Kidney glomerular epithelial cell (primary cell): Measurements from ENCODE around the gene MYBL2.
"Not testable (repeated sequence)": the region's sequence is repeated elsewhere in the genome, so short reads cannot be mapped to it uniquely, and the experiment has no call there.

Experiments used
- DNase-seq: peaks from one replicate; lab custom pipeline; 2025; lab: John Stamatoyannopoulos, UW

MYBL2 gene

DNA sequence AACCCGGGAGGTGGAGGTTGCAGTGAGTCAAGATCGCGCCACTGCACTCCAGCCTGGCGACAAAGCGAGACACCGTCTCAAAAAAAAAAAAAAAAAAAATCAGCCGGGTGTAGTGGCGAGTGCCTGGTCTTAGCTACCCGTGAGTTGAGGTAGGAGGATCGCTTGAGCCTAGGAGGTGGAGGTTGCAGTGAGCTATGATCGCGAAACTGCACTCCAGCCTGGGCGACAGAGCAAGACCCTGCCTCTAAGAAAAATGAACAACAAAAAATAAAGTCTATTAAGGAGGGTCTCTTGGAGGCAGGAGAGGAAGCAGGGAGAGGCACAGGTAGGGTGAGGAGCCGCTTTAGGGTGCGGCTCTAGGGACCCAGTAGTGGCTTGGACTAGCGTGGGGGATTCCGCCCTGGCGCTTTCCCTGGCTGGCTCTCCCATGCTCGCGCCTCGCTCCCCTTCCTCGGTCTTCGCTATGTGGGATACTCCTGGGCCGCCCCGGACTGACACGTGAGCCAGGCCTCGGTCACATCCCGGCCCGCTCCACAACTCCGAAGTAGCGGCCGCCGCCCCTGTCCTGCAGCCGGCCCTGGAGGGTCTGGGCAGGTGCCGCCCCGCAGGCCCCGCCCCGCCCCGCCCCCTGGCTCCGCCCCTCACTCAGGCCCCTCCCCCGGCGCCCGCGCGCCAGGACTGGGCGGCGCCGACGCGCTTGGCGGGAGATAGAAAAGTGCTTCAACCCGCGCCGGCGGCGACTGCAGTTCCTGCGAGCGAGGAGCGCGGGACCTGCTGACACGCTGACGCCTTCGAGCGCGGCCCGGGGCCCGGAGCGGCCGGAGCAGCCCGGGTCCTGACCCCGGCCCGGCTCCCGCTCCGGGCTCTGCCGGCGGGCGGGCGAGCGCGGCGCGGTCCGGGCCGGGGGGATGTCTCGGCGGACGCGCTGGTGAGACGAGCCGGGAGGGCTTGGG lies at the start of gene MYBL2:
MYBL2 (plus strand) TSS at position 739 of the 953 bp plus-strand sequence; CDS start at position 909, 170 bp downstream.
- peak; percentile 12 for DNase-seq

DNA sequence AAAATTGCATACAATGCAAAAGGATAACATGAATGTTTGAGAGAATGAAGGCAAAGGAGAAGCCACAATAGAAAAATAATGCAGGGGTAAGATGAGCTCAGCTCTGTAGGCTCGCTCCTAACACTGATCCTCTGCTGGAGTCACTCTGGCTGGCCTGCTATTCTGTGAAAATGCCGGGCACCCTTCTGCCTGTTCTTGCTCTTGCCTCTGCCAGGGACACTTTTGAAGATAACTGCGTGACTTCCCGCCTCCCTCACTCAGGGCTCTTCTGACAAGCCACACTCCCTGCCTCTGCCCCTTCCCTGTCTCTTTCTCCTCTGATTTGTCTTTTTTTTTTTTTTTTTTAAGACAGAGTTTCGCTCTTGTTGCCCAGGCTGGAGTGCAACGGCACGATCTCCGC lies 35.3 kb upstream of the MYBL2 start:
- no peak for DNase-seq

DNA sequence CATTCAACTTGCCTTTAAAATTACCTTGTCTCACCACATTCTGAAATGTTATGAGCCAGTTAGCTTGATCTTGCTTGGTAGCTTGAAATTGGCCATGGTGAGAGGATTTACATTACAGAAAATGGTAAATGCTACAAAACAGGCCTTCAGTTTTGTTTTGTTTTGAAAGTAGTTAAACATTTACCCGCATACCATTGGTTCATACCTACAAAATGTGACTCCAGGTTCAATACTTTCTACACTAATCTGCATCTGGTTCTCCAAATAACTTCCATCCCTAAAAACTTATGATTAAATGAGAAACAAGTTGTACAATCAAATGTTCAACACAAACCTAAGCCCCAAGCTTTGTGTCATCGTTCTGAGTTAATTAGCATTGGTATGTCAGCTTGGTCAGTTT lies 30.5 kb upstream of the MYBL2 start:
- no peak for DNase-seq

DNA sequence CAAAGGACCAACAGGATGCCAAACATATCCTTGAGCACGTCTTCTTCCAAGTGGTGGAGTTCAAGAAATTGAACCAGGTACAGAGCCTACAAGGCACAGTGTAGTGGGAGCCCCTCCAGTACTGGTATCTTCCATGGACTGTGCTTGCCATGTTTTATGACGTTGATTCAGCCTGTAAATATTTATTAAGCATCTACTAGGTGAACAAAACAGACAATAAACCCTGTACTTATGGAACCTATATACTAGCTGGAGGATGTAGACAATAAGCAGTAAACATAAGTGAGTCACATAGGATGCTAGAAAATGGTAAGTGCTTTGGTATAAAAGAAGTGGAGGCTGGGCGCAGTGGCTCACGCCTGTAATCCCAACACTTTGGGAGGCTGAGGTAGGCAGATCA lies 24.4 kb upstream of the MYBL2 start:
- no peak for DNase-seq

DNA sequence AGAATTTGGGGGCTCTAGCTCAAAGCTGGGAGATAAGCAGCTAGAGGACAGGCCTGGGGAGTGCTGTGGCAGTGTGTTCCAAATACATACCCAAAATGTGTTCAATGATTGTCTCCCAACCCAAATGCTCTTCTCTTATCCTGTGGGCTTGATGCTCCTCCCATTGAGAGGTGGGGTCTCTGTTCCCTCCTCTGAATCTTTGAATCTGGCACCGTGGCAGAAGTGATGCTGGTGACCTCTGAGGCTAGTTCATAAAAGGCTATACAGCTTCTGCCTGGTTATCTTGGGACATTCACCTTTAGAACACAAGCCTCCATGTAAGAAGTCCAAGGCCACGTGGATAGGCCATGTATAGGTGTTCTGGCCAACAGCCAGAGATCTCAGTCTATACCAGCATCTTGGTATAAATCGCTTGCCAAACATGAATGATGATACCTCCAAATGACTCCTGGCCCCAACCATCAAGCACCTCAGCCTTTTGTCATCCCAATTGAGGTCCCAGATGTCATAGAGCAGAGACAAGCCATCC lies 15.9 kb upstream of the MYBL2 start:
- no peak for DNase-seq

DNA sequence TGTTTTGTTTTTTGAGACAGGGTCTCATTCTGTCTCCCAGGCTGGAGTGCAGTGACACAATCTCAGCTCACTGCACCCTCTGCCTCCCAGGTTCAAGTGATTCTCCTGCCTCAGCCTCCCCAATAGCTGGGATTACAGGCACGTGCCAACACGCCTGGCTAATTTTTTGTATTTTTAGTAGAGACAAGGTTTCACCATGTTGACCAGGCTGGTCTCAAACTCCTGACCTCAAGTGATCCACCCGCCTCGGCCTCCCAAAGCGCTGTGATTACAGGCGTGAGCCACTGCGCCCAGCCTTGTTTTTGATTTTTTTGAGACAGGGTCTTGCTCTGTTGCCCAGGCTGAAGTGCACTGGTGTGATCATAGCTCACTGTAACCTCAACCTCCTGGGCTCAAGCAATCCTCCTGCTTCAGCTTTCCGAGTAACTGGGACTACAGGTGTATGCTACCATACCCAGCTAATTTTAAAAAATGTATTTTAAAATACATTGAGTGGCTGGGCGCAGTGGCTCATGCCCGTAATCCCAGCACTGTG lies 15.2 kb upstream of the MYBL2 start:
- DNase-seq = not testable (repeated sequence)

DNA sequence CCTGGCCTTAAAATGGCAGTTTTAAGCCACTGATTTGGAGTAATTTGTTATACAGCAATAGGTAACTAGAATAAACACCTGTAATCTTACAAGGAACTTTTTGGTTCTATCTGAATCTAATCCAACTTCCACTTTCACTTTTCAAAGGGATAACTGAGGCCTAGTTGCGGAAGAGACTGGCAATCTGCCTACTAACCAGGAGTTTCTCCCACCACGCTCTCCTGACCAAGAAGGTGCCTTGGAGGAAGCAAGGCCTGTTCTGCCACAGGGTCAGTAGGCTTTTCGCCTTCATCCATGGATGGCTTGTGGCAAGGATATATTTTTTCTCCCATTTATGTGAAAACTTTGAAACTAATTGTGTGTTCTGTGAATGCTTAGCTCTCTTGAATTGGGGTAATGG lies 12.9 kb upstream of the MYBL2 start:
- no peak for DNase-seq

DNA sequence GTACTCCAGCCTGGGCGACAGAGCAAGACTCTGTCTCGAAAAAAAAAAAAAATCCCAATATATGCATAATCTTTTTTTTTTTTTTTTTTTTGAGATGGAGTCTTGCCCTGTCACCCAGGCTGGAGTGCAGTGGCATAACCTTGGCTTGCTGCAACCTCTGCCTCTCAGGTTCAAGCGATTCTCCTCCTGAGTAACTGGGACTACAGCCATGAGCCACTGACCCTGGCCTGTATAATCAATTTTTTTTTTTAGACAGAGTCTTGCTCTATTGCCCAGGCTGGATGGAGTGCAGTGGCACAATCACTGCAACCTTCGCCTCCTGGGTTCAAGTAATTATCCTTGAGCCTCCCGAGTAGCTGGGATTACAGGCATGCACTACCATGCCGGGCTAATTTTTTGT lies 11.7 kb upstream of the MYBL2 start:
- not testable (repeated sequence) for DNase-seq

DNA sequence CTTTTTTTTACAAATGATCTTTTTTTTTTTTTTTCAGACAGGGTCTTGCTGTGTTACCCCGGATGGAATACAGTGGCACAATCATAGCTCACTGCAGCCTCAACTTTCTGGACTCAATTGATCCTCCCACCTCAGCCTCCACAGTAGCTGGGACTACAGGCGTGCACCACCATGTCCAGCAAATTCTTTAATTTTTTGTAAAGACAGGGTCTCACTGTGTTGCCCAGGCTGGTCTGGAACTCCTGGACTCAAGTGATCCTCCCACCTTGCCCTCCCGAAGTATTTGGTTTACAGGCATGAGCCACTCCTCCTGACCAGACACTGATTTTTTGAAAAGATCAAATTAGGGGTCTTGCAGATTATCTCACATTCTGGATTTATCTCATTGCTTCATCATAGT lies 11.0 kb upstream of the MYBL2 start:
- no peak for DNase-seq

DNA sequence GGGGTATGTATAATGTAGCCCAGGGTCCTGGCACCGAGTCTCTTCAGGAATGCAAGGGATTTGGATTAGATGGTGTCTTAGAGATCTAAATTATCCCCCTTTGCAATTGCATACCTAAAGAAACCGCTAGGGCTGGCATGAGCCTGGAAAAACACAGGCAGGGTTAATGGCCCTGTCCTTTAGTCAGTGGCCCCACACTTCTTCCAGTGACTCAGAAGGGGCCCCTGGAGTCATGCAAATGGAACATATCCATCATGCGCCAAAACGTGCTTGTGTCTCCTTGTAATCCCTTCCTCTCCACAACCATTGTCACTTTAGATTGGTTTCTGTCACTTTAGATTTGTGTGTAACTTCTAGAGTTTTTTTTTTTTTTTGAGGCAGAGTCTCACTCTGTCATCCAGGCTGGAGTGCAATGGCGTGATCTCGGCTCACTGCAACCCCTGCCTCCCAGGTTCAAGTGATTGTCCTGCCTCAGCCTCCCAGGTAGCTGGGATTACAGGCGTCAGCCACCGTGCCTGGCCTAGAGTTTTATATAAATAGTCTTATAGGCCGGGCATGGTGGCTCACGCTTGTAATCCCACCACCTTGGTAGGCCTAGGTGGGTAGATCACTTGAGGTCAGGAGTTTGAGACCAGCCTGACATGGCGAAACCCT lies 8.7 kb upstream of the MYBL2 start:
- DNase-seq = no peak

DNA sequence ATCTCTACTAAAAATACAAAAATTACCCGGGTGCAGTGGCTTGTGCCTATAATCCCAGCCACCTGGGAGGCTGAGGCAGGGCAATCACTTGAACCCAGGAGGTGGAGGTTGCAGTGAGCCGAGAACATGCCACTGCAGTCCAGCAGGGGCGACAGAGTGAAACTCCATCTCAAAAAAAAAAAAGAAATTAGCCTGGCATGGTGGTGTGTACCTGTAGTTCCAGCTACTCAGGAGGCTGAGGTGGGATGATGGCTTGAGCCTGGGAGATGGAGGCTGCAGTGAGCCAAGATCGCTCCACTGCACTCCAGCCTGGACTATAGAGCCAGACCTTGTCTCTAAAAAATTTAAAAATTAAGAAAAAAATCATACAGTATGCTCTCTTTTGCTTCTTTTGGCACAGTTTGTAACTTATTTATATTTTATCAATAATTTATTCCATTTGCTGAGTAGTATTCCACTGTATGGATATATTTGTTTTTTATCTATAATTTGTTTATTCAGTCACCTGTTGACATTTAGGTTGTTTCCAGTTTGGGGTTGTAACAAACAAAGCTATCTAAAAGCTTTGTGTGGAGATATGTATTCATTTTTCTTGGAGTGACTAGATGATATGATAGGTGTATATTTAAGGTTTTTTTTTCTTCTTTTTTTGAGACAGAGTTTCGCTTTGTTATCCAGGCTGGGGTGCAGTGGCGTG lies 8.0 kb upstream of the MYBL2 start:
- DNase-seq = no peak

DNA sequence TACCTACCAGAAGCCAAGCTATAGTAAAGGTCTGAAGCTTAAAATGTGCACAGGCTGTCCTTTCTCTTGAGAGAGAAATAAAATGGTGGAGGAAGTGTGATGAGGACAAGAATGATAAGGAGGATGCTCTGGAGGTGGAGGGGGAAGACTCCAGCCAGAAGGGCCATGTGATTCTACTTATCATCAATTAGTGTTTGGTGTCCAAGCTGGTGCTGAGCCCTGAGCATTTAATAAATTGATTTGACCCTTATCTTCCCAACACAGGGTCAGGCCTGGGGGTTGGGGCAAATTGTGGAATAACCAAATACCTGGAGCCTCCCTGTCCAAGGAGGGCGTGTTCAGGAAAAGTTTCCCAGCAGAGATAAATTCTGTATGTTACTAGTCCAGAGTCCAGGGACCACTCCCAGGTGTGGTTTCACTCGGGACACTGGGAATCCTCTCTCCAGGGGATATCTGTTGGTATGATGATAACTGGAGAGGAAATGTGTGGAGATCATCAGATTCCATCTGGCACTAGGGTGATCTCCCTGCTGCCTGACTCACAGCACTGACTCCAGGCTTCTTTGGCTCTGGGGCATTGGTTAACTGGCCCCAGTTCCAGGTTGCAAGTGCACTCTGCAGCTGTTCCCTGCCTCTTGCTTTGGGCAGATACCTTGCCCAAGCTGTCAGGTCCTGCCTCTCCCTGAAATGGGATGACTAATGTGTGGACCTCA lies 3.8 kb upstream of the MYBL2 start:
- DNase-seq = no peak

DNA sequence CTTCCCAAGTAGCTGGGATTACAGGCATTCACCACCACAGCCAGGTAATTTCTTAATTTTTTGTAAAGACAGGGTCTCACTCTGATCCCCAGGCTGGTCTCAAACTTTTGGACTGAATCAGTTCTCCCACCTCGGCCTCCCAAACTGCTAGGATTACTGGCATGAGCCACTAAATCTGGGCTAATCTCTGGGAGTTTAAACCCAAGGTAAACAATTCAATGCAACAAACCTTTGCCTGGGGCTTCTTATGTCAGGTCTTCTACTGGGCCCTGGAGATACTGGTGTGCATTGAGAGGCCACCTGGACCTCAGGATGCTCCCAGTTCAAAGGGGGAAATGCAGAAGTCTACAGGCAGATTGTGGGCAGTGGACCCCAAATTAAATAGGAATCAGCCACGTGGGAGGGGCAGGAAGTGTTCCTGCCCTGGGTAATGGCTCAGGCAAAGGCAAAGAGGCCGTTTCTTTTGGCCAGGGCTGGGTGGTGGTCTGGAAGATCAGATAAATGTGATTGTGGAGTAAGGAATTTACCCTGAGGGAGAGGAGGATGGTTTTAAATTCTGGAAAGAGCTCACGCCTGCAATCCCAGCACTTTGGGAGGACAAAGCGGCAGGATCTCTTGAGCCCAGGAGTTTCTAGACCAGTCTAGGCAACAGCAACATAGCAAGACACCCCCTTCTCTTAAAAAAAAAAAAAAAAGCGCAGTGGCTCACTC lies 1.3 kb upstream of the MYBL2 start:
- DNase-seq = no peak

DNA sequence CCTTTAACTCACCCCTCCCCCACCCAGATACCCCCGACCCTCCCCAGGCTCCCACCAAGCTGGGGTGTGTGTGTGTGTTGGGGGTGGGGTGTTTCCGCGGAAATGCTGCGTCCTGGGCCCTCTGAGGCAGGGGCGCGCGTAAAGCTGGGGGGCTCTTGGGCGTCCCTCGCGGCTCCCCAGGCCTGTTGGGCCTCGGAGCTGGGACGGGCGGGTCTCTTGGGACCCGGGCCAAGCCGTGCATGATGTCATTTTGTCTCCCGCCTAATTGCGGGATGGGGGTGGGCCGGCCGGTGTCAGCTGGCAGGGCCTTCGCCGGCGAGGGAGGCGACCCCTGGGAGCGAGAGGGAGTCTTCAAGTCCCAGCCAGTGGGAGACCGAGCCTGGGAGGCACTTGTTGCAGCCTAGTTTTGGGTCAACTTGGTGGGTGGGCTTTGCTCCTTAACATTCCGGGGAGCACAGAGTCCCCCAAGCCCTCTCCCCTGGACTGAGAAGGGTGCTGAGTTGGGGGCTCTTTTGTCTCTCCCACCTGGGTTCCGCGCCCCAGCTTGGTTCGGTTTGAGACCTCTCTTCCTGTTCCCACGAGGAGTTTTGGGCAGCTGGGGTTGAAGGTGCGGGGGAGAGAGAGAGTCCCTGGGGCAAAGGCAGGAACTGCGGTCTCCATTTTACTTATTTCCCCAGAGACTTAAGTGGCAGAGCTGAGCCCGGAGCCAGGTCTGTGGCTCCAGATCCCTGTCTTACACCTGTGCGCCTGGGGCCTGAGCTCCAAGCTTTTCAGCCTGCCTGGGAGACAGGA lies 623 bp downstream of the MYBL2 start:
- DNase-seq = no peak

DNA sequence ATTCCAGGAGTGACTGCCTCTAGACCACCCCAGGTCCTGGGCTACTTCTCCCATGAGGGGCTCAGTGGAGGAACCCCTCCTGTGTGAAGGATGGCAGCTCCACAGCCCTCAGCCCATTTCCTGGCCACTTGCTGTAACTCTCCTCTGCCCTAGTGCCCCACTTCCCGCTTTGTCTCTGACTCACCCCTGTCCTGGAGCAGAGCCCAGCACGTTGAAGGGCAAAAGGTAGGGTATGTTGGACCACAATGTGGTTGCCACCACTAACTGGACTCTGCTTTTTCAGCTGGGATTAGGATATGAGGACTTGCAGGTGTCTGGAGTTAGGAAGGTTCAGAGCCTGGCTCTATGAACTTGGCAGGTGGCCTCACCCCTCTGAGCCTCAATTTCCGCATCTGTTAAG lies 2.4 kb downstream of the MYBL2 start:
- no peak for DNase-seq

DNA sequence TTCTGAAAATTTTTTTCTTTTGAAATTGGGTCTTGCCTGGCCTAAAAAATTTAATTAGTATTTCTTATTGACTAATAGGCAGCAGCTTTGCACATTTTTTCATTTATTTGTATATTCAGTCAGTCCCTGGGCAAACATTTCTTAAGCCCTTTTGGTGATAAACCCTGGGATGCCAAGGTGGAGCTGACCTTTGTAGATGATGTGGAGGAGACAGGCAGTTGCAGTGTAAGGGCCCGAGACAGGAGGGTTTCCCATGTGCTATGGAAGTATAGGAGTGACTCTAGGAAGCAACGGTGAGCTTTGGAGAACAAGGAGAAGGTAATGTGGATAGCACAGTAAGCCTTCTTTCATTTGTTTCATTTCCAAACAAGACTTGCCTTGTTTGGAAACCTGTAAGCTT lies 3.5 kb downstream of the MYBL2 start:
- no peak for DNase-seq

DNA sequence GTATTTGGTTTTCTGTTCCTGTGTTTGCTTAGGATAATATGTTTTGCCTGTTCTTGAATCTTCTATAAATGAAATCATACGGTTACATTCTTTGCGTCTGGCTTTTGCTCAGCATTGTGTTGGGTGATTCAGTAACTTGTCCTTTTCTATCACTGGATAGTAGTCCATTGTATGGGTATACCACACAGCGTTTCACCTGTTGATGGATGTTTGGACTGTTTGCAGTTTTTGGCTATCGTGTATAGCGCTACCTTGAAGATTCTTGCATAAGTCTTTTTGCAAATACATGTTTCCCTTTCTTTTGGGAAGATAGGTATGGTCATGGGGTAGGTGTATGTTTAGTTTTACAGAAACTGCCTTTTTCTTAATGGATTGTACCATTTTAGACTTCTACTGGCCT lies 9.5 kb downstream of the MYBL2 start:
- DNase-seq = no peak

DNA sequence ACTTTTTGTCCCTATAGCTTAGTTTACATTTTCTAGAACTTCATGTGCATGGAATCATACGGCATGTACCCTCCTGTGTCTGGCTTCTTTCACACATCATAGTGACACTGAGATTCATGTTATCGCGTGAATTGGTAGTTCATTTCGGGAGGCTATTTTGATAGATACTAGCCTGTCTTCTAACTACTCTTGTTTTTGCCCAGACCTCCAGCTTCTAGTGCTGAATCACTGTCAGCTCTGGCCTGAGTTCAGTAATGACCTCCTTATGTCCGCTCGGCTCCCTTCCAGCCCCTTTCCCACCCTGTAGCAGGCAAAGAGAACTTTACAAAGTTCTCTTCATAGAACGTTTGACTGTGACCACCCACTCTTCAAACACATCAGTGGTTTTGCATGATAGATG lies 14.1 kb downstream of the MYBL2 start:
- no peak for DNase-seq

DNA sequence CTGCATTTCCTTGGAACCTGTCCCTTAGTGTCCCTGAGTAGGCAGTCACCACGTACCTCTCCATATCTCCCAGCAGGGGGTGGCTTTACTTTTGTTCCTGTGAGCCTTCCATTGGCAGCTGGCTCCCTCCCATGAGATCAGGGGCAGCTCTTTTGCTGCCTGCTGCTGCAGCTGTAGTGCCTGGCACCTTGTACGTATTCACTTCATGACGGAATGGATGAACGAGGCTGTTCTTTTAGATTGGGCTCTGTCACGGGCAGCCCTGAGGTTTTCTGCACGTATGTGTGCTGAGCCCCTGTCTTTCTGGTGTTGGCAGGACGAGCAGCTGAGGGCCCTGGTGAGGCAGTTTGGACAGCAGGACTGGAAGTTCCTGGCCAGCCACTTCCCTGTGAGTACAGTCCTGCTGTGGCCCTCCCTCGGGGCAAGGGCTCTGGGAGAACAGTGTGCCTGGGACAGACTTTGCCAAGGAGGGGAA lies 14.6 kb downstream of the MYBL2 start:
- DNase-seq = no peak

DNA sequence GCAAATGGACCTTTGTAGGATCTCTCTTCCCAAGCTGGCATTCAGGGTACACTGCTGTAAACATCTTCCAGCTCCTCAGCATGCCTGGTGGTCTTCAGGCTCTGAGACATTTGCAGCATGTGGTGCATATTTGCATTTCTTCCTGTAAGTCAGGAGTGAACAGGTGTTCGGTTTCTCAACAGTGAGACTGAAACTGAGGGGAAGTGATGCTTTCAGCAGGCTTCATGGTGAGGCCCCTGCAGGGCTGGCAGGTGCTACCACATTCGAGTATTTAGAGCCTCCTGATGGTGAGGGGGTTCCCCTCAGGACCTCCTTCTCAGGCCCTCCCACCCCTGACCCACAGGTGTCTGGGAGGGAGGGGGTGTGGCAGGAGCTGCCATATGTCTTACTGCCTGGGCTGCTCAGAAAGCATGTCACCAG lies 15.1 kb downstream of the MYBL2 start:
- DNase-seq = no peak
